ENCODE data around the gene C7orf33.

- TF ChIP-seq, protein P1, sequence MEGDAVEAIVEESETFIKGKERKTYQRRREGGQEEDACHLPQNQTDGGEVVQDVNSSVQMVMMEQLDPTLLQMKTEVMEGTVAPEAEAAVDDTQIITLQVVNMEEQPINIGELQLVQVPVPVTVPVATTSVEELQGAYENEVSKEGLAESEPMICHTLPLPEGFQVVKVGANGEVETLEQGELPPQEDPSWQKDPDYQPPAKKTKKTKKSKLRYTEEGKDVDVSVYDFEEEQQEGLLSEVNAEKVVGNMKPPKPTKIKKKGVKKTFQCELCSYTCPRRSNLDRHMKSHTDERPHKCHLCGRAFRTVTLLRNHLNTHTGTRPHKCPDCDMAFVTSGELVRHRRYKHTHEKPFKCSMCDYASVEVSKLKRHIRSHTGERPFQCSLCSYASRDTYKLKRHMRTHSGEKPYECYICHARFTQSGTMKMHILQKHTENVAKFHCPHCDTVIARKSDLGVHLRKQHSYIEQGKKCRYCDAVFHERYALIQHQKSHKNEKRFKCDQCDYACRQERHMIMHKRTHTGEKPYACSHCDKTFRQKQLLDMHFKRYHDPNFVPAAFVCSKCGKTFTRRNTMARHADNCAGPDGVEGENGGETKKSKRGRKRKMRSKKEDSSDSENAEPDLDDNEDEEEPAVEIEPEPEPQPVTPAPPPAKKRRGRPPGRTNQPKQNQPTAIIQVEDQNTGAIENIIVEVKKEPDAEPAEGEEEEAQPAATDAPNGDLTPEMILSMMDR (IDR thresholded peaks at IDR 0.05; ENCODE audit: insufficient read depth, low read depth, low read length): no peak
- TF ChIP-seq EZH2 (IDR thresholded peaks at IDR 0.05; ENCODE audit: insufficient read depth, low read length): no peak
These were observed 19.2 kb upstream of the C7orf33 start for GRCh38 chr7:148571381-148571780.
